DOHH2 (cell line): ENCODE measurements around the gene NQO2.
"Not testable (repeated sequence)": the region's sequence is repeated elsewhere in the genome, so short reads cannot be mapped to it uniquely, and the experiment has no call there.

Experiments
- H3F3A ChIP-seq: fragments of 200-600 bp; sonication (generic), shearing (Covaris generic); 2 replicates; pipeline ENCODE4 v1.6.0; 2016; ENCODE audit warnings: antibody characterized with exemption, mild to moderate bottlenecking; ENCODE audit not compliant: control insufficient read depth, insufficient read depth
- H3K27ac ChIP-seq: fragments of 200-600 bp; sonication (generic); 2 replicates; pipeline ENCODE4 v1.5.1; 2014; ENCODE audit warnings: low read depth, mild to moderate bottlenecking, low read length, moderate library complexity
- H3K27me3 ChIP-seq: fragments of 200-600 bp; sonication (generic); 2 replicates; pipeline ENCODE4 v1.6.1; 2014; ENCODE audit warnings: mild to moderate bottlenecking, low read length, mixed read lengths; ENCODE audit not compliant: control insufficient read depth
- H3K36me3 ChIP-seq: fragments of 200-600 bp; sonication (generic); 2 replicates; pipeline ENCODE4 v1.6.1; 2014; ENCODE audit warnings: mild to moderate bottlenecking, low read length, moderate library complexity, mixed read lengths; ENCODE audit not compliant: control insufficient read depth
- H3K4me1 ChIP-seq: fragments of 200-600 bp; sonication (generic); 2 replicates; pipeline ENCODE4 v1.6.1; 2014; ENCODE audit warnings: mild to moderate bottlenecking, low read length, mixed read lengths; ENCODE audit not compliant: control insufficient read depth
- H3K4me2 ChIP-seq: fragments of 200-600 bp; sonication (generic); 2 replicates; pipeline ENCODE4 v1.6.0; 2014; ENCODE audit warnings: mild to moderate bottlenecking, low read length, moderate library complexity
- H3K4me3 ChIP-seq: fragments of 200-600 bp; sonication (generic); 2 replicates; pipeline ENCODE4 v1.5.1; 2014; ENCODE audit warnings: mild to moderate bottlenecking, low read length, mixed read lengths
- H3K79me2 ChIP-seq: fragments of 200-600 bp; sonication (generic); 2 replicates; pipeline ENCODE4 v1.6.1; 2014; ENCODE audit warnings: mild to moderate bottlenecking, low read length, mixed read lengths; ENCODE audit not compliant: control insufficient read depth
- H3K9me2 ChIP-seq: fragments of 200-600 bp; sonication (generic); replicated peaks from 2 replicates; pipeline ENCODE4 v1.6.1; 2014; ENCODE audit warnings: mild to moderate bottlenecking, low read length, mixed read lengths; ENCODE audit not compliant: control insufficient read depth
- H3K9me3 ChIP-seq: fragments of 200-600 bp; sonication (generic); 2 replicates; pipeline ENCODE4 v1.6.1; 2014; ENCODE audit warnings: antibody characterized with exemption, low read length, mixed read lengths; ENCODE audit not compliant: control insufficient read depth, insufficient read depth
- H4K20me1 ChIP-seq: fragments of 200-600 bp; sonication (generic); 2 replicates; pipeline ENCODE4 v1.6.0; 2014; ENCODE audit warnings: low read depth, mild to moderate bottlenecking, antibody characterized with exemption, low read length, moderate library complexity; ENCODE audit not compliant: control insufficient read depth, insufficient read depth
- EZH2phosphoT487 ChIP-seq: fragments of 200-600 bp; sonication (generic); IDR thresholded peaks from 2 replicates; pipeline ENCODE4 v1.6.1; 2017; ENCODE audit warnings: borderline replicate concordance, mild to moderate bottlenecking, antibody characterized with exemption, low read length, moderate library complexity, mixed read lengths
- TF ChIP-seq, protein P1 (sequence below): fragments of 200-600 bp; sonication (generic); IDR thresholded peaks from one replicate; pipeline ENCODE4 v1.5.1; 2014; ENCODE audit warnings: antibody characterized with exemption, mild to moderate bottlenecking, low read depth, low read length; ENCODE audit not compliant: poor library complexity, severe bottlenecking

The NQO2 gene

DNA sequence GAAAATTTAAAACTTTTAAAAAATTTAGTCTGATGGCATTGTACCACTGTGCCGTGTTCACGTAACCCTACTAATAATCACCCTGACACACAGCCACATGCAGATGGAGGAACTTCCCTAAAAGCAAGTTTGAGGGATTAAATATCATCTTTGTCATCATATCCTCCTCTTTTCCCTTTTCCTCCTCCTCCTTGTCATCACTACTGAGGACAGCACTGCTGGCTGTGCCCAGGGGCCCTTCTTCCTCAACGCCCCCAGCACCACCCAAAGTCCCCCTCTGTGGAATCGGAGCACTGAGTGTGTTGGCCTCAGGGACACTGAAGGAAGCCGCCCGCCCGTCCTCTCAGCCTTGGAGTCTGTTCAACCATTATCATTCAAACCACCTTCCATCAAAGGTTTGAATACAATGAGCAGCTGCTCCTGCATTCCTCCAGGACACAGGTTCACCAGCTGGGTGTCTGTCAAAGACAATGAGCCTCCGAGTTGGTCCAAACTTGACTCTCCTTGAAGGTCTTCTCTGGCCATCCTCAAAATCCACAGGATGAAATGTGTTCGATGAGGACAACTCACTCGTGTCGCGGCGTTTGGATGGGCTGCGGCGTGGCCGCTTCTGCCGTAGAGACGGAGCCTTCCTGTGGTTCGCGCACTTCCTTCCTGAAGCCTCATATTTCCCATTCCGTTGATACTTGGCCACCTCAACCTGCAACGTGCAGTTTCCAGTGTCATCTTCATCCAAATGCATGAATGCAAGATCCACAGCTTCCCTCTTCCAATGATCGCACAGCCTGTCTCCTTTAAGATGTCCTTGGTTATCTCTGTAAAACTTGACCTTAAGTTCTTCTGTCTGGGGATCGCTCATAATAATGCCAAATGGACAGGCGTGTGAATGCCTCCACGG is 23.3 kb downstream of the NQO2 start:
- Histone ChIP-seq H3K36me3 (peaks cover 13% of the 10 kb centered on the region), H3K4me3 (peak overlapping the region; percentile 85), H3F3A (peaks cover 39% of the 10 kb centered on the region), H3K9me3 (no peaks in the 10 kb centered on the region), H3K27ac (peak overlapping the region; percentile 98), H3K9me2 (no peaks in the 10 kb centered on the region), H4K20me1 (no peaks in the 10 kb centered on the region), H3K27me3 (no peaks in the 10 kb centered on the region), H3K4me1 (peaks cover 68% of the 10 kb centered on the region), H3K4me2 (peak overlapping the region; percentile 80), H3K79me2 (peaks cover 22% of the 10 kb centered on the region)
- TF ChIP-seq, protein P1, sequence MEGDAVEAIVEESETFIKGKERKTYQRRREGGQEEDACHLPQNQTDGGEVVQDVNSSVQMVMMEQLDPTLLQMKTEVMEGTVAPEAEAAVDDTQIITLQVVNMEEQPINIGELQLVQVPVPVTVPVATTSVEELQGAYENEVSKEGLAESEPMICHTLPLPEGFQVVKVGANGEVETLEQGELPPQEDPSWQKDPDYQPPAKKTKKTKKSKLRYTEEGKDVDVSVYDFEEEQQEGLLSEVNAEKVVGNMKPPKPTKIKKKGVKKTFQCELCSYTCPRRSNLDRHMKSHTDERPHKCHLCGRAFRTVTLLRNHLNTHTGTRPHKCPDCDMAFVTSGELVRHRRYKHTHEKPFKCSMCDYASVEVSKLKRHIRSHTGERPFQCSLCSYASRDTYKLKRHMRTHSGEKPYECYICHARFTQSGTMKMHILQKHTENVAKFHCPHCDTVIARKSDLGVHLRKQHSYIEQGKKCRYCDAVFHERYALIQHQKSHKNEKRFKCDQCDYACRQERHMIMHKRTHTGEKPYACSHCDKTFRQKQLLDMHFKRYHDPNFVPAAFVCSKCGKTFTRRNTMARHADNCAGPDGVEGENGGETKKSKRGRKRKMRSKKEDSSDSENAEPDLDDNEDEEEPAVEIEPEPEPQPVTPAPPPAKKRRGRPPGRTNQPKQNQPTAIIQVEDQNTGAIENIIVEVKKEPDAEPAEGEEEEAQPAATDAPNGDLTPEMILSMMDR: no peak
- TF ChIP-seq EZH2phosphoT487: no peak

DNA sequence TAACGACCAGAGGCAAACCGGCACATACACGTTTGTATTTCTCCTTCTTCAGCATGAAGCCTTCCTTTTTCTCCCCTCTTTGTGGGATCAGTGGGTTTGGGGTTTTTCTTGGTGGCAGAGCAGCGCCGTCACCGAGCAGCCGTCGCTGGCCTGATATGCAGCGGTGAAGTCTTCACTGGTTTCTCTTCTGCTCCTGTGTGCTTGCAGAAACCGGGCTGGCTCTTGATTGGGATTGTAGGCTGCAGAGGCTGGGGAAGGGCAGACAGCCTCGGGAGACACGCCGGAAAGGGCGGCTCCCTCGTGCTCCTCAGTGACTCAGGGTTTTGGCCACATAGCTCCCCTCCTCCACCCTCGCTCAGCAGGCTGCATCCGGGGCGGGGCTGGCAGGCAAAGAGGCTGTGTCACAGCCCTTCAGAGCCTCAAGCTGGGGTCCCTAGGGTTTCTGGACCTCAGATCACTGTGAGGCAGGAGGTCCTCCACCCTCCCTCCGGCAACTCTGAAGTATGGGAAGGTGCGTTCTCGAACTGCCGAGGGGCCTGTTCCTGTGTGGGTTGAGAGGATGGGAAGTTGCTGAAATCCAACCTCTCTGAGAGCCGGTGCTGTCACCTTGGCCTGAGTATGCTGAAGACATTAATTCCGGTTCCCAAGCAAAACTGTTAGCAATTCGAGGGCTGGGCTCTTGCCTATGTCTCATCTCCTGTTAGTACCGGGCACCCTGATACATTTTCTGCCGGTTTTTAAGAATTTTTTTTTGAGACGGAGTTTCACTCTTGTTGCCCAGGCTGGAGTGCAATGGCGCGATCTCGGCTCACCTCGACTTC is 24.2 kb downstream of the NQO2 start:
- peaks cover 22% of the 10 kb centered on the region for H3K79me2 ChIP-seq
- peaks cover 13% of the 10 kb centered on the region for H3K36me3 ChIP-seq
- H3K27ac ChIP-seq: peak overlapping the region; percentile 98
- no peaks in the 10 kb centered on the region for H3K9me2 ChIP-seq
- no peaks in the 10 kb centered on the region for H3K27me3 ChIP-seq
- H3K4me2 ChIP-seq: peak overlapping the region; percentile 80
- peaks cover 3% of the 10 kb centered on the region; the same call in 1 of the 2 replicates for H3K9me3 ChIP-seq
- peak overlapping the region; percentile 85 for H3K4me3 ChIP-seq
- H3K4me1 ChIP-seq: peaks cover 76% of the 10 kb centered on the region
- TF ChIP-seq, protein P1: no peak
- TF ChIP-seq EZH2phosphoT487: no peak
- H4K20me1 ChIP-seq: no peaks in the 10 kb centered on the region
- H3F3A ChIP-seq: peaks cover 36% of the 10 kb centered on the region

DNA sequence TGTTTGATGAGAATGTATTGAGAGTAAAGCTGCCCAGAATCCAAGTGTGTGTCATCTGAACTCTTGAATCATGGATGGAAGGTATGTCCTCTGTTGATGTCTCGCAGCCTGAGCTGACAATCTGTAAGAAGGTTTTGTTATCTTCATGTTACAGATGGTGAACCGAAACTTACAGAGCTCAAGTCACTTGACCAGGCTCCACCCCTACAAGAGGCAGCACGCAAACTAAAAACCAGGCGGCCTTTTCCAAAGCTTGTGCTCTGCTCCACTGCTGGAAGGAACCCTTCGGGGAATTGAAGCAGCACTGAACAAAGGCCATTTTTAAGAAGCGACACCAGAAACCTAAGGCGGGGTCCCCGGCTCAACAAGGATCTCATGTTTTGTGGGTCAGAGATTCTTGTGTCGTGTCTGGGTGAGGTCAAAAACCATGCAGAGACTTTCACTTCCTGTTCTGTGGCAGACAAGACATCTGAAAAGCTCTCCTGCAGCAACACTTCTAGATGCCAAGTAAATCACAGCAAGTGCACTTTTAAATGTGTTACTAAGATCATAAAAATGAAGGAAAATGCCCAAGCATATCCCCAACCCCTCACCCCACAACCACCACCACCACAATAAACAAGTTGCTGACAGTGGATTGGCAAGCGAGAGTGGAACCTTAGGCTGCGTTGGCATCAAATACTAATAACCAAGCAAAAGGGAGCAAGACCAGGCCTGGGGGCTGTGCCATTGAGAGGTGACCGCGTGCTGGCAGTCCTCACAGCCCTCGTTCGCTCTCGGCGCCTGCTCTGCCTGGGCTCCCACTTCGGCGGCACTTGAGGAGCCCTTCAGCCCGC is 27.3 kb downstream of the NQO2 start:
- Histone ChIP-seq H3K4me2 (peak overlapping the region; percentile 94), H3K79me2 (peaks cover 17% of the 10 kb centered on the region), H3K9me2 (no peaks in the 10 kb centered on the region), H3K27me3 (no peaks in the 10 kb centered on the region), H3K4me1 (peaks cover 79% of the 10 kb centered on the region), H4K20me1 (no peaks in the 10 kb centered on the region), H3K36me3 (peaks cover 4% of the 10 kb centered on the region; the same call in 1 of the 2 replicates), H3K4me3 (peak overlapping the region; percentile 69), H3K27ac (peak overlapping the region; percentile 98), H3K9me3 (peaks cover 3% of the 10 kb centered on the region; the same call in 1 of the 2 replicates), H3F3A (peaks cover 38% of the 10 kb centered on the region)
- no peak for TF ChIP-seq EZH2phosphoT487
- TF ChIP-seq, protein P1: no peak

DNA sequence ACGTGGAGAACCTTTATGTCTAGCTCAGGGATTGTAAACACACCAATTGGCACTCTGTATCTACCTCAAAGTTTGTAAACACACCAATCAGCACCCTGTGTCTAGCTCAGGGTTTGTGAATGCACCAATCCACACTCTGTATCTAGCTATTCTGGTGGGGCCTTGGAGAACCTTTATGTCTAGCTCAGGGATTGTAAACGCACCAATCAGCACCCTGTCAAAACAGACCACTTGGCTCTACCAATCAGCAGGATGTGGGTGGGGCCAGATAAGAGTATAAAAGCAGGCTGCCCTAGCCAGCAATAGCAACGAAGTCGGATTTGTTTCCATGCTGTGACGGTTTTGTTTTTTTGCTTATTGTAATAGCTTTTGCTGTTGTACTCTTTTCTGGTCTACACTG is 28.5 kb downstream of the NQO2 start:
- not testable (repeated sequence) for H4K20me1 ChIP-seq, H3K9me3 ChIP-seq, H3K9me2 ChIP-seq, H3K4me3 ChIP-seq, H3K36me3 ChIP-seq, H3K4me2 ChIP-seq, H3K79me2 ChIP-seq, H3K27me3 ChIP-seq
- Histone ChIP-seq H3K27ac (peak overlapping the region; percentile 98), H3K4me1 (peaks cover 74% of the 10 kb centered on the region), H3F3A (peaks cover 38% of the 10 kb centered on the region)
